GM21381 (cell line): ENCODE data around the gene WASF2.
"Not testable (repeated sequence)": the region's sequence is repeated elsewhere in the genome, so short reads cannot be mapped to it uniquely, and the experiment has no call there.

Source experiments
- ATAC-seq: cut with Tn5 transposase; IDR thresholded peaks from one replicate; pipeline ENCODE4 v1.9.1; 2021; ENCODE audit warnings: mild to moderate bottlenecking, moderate library complexity; ENCODE audit not compliant: unreplicated experiment

WASF2 gene

DNA sequence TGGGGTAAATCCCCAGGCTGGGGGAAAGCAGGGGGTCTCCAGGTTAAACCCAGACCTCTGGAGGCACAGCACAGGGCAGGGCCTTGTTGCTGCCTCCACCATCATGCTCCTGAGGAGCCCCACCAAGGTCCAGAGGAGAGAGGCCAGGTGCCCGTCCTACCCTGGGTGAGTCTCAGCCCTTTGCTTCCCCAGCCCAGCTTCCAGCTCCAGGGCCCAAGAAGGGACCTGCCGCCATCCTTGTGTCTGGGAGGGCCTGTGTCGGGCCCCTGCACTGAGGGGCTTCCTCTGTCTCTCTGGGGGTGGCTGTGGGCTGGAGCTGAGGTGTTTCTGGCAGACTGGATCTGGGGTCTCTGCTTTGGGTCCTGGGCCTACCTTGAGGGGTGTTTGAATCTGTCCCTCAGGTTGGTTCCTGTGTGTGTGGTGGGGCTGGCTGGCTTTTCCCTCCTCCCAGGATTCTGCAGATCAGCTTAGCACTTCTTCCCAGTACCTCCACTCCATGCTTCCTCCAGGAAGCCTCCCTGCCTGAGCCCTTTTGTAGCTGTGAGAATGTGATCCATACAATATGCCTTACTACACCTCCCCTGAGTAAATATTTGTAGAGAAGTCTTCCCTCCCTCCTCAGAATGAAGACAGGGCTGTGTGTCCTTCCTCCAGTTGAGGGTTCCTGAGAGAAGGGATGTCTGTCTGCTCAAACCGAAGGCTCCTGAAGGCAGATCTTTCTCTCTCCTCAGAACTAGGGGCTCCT, 91.4 kb downstream of the WASF2 start:
- ATAC-seq, result no peak

DNA sequence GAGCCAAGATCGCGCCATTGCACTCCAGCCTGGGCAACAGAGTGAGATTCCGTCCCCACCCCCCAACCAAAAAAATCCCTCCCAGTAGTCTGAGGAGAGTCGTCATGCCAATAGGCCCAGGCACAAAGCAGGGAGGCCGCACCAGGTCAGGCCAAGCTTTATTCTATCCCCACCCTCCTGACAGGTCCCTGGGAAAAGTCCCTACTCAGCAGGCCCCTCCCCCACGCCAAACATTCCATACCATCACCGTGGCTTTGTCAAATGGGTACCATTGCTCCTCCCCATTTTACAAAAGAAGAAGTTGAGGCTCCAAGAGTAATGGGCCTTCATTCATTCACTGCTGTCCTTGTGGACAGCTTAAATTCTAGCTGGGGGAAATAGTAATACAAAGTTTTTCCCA, 92.2 kb downstream of the WASF2 start:
- no peak for ATAC-seq

DNA sequence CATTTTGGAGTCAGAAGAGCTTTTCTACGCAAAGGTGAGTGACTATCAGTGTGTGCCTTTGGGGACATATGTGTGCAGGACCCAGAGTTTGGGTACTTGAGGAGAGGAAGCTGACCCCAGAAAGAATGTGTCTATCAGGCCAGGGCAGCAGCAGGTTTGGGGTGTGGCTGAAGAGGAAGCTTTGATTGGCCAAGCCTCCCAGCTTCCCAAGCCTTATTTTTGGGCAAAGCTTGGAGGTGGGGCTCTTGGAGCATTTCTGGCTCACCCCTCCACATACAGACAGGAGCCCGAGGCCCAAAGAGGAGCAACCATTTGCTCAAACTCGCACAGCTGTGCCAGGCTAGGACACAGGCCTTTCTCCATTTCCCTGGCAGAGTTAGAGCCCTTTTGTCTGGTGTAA, 92.9 kb downstream of the WASF2 start:
- ATAC-seq, result no peak

DNA sequence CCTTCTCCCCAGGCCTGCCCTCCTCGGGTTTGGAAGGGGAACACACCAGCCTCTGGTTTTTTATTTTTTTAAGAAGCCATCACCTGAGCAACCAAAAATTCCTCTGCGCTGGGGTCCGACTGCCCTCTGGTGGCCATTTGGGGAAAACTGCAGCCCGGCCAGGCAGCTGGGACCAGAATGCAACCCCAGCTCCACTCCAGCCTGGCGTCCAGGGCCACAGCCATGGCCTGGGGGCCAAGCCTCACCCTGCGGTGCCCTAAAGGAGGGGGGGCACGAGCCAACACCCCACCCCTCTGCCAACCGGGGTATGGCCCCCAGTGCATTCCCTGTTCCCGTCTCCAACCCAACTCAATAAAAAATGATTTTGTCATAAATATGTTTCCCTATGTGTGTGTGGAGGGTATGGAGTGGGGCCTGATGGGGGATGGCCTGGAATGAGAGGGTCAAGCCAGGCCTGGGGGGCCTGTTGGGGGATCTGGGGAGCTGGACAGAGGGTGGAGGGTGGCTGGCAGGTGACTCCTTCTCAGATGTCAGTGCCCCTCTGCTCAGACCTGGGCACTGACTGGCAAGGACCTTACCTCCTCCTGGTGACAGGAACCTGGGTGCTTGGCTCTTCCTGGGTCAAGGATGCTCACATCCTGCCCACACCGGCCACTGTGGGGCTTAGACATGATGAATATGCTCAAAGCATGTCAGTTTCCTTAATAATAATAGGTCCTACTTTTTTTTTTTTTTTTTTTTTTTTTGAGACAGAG, 94.3 kb downstream of the WASF2 start:
- no peak for ATAC-seq

DNA sequence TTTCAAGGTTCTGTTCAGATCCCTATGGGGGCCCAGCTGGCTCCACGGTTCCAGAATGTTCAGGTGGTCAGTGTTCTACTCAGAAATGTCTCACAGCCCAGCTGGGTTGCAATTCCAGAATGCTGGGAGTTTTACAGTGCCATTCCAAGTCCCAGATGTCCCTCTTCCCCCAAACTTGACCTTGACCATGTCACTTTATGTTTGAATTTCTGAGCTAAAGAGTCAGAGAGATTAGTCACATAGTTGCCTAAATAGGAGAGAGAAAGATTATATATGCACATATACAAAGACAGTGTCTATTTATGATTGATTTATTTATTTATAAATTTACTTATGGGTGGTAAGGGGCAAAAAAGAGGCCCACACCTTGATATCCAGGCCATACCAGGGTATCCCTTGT, 95.0 kb downstream of the WASF2 start:
- ATAC-seq, result no peak

DNA sequence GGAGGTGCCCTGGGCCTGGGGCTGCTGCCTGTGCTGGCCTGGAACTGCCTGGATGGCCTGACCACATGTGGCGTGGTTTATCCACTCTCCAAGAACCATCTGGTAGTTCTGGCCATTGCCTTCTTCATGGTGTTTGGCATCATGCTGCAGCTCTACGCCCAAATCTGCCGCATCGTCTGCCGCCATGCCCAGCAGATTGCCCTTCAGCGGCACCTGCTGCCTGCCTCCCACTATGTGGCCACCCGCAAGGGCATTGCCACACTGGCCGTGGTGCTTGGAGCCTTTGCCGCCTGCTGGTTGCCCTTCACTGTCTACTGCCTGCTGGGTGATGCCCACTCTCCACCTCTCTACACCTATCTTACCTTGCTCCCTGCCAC, 95.7 kb downstream of the WASF2 start:
- ATAC-seq, result no peak

DNA sequence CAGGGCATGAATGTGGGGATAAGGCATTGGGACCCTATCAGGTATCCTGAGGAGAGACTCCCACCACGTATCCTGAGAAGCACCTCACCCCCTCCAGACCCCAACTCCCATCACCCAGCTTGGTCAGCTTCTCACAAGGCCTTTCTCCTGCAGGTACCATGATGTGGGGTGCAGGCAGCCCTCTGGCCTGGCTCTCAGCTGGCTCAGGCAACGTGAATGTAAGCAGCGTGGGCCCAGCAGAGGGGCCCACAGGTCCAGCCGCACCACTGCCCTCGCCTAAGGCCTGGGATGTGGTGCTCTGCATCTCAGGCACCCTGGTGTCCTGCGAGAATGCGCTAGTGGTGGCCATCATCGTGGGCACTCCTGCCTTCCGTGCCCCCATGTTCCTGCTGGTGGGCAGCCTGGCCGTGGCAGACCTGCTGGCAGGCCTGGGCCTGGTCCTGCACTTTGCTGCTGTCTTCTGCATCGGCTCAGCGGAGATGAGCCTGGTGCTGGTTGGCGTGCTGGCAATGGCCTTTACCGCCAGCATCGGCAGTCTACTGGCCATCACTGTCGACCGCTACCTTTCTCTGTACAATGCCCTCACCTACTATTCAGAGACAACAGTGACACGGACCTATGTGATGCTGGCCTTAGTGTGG, 96.2 kb downstream of the WASF2 start:
- ATAC-seq, result no peak

DNA sequence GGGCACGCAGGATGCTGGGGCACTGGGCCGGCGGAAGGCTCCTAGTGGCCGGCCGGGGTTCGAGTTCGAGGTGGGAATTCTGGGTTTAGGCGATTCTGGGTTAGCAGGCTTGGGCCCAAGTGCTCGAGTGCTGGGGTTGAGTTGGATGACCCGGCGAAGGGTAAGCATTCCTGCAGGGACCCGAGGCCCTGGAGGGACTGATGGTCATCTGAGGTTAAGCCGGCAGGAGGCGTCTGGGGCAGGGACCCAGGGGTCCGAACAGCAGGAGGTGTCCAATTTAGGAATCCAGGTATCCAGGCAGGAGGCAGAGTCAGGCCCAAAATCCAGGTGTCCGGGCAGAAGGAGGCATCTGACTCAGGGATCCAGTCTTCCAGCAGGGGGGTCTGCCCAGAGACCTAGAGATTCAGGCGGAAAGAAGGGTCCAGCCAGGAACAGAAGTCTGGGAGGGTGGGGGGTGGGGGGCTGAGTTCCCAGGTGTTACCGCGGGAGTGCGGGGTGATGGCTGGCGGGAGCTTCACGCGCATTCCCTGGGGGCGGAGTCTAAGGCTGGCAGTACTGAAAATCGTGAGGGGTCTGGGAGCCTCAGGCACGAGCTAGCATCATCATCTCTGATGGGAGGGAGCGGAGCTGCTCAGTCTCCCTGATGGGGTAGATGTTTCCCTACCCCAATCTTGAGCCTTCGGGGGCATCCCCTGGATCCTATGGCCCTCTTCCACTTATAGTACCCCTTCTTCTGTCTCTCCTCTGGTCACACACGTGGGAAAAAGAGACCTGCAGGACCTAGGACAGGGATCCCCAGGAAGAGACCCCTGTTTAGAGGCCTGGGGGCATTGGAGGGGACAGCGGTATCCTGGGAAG, 97.0 kb downstream of the WASF2 start:
- no peak for ATAC-seq

DNA sequence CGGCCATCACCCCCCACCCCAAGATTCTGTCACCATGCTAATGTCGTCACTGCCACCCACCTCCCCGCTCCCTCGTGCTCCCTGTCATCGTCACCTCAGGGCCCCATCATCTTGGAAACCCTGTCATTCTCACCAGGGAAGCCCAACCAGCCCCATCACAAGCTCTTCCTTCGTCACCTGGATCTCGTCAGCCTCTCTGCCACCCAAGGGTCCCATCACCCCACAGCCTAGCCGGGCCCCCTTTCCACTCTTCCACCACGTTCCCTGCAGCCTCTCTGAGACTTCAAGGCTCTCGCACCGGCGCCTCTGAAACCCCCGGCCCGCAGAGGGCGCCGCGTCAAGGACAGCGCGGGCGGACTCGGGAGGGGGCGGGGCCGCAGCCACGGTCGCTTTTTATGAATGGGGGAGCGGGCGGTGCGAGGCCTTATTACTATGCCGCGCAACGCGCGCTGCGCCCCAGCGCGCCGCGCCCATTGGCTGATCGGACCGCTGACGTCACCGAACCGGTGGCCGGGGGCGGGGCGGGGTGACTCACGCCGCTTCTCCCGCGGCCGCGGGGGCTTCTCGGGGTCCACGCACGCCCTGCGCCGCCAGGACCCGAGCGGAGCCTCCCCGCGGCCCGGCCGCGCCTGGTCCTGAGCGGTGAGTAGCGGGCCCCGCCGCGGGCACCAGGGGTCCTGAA, 97.7 kb downstream of the WASF2 start, which contains the start of gene GPR3:
Gene GPR3 (plus strand): TSS at position 527 of the 682 bp plus-strand sequence. CDS start 1,177 bp downstream, outside the sequence.
- peak; percentile 80 for ATAC-seq

DNA sequence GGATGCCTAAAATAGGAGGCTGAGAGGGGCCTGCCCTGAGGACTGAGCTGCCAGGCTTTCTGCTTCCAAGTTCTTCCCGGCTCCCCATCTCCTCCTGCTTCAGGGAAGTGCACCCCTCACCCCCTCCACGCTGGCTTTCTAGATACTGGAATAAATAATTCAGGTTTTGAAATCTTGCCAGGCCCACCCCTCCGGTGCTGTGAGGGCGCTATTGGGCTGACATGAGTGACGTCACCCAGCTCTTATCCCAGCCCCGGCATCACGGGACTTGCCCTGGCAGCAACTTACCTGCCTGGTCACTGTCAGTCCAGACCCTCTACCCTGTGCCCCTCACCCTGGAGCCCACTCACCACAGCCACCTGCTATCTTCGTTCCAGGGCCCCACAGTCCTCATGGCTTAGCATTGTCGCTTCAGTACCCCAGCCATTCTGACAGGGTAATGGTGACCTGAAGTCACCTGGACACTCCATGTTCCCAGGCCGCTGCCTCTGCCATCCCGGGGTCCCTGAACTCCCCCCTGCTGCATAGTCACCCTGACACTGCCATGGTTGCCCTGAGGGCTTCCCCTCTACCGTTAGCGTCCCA, 98.4 kb downstream of the WASF2 start:
- no peak for ATAC-seq

DNA sequence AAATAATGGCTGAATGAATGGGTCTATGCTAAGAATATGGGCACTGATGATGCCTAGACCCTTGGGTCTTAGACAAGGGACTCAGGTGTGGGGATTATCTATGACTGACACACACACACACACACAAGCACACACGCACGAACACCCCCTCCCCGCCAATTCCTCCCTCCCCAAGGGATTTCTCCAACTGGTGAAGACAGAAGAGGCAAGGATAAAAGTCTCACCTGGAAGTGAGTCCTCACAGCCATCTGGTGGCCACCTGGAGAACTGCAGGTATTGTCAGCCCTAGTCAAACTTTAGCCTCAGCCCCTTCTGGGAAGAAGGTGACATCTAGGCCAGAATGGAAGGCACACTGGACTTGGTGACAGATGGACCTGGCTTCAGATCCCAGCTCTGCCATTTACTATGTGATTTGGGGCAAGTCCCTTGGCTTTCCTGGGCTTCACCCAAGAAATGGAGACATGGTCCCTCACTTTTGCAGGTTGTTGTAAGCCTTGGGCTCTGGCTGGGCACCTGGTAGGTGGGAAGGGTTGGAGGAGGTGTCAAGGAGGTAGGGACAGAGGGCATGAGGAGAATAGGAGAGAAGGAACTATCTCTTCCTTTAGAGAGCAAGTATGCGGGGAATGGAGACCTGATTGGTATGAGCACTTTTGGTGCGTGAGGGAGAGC, 101.5 kb downstream of the WASF2 start:
- no peak for ATAC-seq

DNA sequence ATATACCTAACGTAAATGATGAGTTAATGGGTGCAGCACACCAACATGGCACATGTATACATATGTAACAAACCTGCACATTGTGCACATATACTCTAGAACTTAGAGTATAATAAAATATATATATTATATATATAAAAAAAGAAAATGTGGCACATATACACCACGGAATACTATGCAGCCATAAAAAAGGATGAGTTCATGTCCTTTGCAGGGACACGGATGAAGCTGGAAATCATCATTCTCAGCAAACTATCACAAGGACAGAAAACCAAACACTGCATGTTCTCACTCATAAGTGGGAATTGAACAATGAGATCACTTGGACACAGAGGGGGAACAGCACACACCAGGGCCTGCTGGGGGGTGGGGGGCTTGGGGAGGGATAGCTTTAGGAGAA, 105.2 kb downstream of the WASF2 start:
- ATAC-seq, result not testable (repeated sequence)

DNA sequence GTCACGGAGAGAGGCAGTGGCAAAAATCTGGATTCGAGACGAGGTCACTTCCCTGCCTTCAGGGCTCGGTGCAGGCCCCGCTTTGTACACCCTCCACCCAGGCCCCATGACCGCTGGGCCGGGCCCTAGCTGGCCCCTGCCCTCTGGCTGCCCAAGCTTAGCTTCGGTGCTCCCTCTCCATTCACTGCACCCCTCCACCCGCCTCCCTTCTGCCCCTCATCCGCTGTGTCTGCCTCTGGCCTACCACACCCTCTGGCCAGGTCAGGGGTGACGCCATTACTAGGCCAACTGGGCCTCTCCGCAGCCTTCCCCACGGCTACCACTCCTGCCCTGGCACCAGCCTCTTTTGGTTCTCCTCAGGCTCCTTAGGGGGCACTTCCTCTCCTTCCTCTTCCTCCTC, 106.3 kb downstream of the WASF2 start:
- no peak for ATAC-seq

DNA sequence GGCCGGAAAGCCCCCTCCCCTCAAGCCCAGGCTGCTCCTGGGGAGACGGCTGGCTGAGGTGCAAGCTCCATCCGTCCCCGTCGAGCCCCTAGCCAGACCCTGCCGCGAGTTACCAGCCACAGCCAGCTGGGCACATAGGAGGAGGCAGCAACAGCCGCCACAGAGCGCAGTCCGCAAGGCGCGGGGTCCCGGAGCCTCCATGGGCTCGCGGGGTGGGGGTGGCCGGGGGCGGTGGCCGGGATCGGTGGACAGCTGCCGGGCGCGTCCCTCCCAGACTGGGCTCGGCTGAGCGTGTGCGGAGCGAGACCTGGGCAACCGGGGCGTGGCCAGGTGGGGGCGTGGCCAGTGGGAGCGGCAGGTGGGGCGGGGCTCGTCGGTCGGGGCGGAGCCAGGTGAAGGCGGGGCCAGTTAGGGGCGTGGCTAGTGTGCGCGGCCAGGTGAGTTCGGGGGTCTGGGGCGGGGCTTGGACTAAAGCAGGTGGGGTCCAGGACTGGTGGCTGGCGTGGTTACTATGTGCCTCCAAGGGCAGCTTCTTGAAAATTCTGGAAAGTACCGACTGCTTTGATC, 106.8 kb downstream of the WASF2 start, which contains the start of gene CD164L2:
Gene CD164L2 (minus strand): TSS at position 295 of the 567 bp plus-strand sequence. CDS start 94 bp downstream, at position 201.
- no peak for ATAC-seq

DNA sequence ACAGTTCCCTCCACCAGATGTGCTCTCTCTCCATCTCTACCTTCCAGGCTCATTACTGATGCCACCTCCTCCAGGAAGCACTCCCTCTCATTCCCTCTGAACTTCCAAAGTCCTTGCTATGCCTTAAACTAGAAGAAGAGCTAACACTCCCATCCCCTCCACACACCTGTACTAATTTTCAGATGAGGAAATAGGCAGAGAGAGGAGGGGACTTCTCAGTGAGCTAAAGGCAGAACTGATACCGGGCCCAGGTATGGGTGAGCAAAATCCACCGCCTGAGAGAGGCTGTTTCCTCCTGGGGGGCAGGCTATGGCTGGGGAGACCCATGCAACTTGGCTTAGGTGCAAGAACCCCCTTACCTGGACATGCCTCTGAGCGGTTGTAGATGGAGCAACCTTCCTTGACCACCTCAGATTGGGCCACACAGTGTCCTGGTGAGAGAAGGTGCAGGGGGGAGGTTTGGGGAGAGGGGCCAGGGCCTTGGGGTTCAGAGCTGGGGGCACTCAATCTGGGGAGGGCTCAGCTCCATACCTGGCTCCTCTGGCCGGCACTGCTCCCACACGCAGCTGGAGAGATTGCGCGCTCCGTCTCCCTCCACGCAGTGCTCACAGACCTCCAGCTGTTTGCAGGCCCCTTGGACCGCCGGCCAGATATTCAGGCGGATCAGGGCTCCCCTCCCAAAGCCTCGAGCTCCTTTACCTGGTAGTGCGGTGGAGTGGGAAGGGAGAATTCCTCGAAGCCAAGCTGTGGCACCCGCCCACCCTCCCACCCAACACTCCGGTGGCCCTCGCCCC, 107.8 kb downstream of the WASF2 start:
- ATAC-seq, result no peak

DNA sequence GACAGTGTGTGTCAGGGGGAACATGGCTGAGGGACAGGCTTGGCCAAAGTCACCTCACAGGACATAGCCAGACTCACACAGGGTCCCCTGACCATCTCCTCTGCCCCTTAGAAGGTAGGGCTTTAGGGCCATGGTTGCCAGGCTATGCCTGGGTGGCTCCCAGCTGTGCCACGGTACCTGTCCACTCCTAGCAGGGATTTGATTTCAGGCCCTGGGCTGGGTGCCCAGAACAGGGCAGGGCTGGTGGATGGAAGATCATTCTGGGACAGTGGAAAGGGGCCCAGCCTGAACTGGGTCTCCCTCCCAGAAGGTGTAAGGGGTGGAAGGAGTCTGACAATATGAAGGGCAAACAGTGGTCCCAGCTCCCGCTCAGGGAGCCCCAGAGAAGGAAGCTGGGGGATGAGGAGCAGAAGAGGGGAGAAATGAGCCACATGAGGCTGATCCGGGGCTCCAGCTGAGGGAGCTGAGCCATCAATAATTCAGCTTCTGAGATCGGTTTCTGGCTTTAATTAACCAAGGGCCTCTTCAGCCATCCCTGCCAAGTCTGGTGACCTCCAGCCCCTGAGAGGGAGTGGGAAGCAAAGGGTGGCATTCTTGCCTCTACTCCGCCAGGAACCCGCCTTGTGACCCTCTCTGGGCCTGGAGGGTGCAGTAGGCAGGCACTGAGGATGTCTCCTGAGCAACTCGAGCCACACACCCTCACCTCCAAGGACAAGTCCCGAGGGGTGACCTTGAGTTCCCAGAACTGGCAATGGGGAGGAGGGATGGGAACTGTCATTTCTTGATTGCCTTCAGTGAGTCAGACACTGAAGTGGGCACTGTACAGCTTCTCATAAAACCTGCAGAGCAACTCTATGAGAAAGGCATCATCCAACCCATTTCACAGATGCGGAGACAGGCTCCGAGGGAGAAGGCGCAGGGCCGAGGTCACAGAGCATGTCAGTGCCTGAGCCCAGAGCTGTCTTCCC, 108.9 kb downstream of the WASF2 start:
- ATAC-seq, result no peak

DNA sequence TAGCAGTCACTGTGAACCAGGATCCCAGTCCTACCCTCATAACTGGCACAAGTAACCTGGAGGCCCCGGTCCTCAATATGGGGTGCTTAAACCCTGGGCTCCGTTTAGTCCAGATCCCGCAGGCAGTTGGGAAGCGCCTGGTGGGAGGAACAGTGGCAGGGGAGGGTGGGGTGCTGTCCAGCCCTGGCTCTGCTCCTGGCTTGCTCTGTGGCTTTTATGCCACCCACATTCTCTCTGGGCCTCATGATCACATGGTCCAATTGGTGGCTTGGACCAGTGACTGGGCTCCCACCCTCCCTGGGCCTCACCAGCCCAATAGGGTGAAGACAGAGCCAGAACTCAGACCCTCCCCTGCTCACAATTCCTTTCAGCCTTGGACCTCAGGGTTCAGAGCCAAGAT, 109.7 kb downstream of the WASF2 start:
- ATAC-seq, result no peak
